SK-N-DZ (cell line): ENCODE results near the gene STEAP3.

Experiments
- DNase-seq: peaks from one replicate; pipeline ENCODE4 v3.0.0-alpha.2; 2015; ENCODE audit warnings: low spot score

The STEAP3 gene

DNA sequence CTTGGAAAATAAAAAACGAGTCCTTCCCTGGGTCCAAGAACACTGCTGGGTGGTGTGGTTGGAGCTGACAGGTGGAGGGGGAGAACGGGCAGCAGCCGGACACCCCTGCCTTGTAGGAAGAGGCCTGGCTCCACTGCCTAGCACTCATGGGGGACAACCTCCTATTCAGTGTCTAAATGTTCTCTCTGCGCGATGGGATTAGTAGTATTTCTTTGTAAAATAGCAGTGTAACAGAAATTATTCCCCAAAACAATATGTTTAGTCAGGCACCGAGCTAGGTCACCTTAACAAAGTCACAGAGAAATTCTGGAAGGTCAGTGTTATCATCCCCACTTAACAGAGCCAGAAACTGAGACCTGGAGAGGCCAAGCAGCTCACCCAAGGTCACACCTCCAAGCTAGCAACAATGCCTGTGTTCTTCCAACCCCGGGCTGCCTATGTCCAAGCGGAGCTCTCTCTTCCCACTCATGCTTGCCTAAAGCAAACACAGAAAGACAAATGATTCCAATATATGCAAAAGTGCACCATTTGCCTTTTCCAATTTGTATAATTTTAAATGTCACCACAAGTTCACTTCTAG is 68.0 kb downstream of the STEAP3 start:
- no peak for DNase-seq

DNA sequence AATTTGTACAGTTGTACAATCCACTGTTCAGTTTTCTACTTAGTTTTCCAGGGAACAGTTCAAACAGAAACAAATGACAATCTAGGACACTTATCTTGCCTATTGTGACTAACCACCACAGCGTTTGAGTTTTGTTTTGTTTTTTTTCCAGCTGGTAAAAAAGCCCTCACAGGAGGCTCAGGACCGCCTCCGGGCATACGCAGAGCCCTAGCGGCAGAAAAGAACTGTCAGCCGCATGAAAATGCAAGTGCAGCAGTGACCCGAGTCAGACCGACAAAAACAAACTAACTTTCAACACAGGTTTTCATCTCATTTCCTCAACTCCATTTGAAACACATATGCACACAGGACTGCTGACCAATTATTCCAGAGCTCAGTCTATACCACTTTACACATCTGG is 68.6 kb downstream of the STEAP3 start:
- DNase-seq, result no peak

DNA sequence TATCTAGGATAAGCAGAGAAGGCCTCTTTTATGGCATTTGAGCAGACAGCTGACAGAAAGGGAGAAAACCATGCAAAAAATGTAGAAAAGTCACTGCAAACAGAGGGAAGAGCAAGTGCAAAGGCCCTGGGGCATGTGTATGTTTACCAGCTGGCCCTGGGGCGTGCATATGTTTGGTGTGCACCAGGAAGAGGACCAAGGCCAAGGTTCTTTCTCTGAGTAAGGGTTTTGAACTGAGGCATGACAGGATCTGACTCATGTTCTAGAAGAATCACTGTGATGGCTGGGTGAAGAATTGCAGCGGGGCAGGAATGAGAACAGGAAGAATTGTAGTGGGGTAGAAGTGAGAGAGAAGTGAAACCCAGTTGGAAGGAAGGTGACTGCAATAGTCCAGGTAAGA is 69.6 kb downstream of the STEAP3 start:
- no peak for DNase-seq

DNA sequence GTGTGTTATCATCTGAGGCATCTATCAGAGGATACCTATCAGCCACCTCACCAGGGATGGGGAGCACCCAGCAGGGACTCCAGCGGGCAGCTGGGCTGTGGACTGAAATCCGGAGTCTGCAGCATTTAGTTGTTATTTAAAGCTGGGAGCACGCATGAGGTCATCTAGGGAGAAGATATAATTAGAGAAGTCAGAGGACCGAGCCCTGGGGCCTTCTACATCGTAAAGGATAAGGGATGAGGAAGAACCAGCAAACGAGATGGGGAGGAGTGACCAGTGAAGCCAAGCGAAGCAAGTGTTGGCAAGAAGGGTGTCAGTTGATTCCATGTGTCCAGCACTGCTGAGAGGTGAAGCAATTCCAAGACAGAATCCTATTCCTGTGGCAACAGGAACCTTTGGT is 70.3 kb downstream of the STEAP3 start:
- no peak for DNase-seq

DNA sequence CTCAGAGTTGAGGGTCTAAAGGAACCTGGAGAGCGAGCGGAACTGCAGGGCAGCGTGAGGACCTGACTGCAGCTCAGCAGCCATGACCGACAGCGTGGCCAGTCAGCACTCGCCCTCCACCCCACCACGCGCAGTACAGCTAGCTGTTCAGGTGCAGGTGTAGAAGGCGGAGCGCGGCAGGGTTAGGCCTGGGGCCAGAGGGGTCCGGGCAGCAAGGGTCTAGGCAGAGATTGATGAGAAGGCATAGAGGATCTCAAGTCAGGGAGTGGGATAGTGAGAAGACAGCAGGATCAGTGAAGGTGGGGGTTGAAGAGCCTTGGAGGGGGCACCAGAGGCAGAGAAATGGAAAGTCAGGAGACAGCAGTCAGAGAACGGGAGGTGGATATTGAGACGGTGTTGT is 71.0 kb downstream of the STEAP3 start:
- no peak for DNase-seq

DNA sequence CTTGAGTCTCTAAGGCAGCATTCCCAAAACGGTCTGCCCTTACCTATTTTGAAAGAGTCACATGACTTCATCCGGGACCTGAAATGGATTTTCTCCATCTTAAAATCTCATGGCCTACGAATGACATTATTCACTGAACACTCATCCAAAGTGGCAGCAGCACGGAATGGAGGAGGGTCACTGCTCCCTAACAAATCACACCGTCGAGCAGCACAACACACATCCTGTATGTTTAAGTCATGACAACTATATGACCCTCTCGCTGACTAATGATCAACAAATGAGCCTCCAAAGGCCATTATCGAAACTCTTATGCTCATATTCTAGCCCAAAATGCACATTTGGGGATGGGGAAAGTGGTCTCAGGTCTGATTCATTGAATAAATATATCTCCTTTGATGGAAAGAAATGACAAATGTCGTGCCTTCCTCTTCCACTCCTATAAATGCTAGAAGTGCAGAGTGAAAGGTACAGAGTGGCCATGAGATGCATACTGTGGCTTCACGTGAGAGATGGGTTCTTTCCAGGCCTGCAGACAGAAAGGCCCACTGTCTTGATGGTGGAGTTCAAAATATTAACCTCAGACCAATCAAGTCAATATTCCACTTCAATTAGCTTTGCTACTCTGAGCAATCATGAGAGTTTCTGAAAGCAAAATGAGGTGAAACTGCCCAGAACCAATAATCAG is 72.2 kb downstream of the STEAP3 start:
- no peak for DNase-seq

DNA sequence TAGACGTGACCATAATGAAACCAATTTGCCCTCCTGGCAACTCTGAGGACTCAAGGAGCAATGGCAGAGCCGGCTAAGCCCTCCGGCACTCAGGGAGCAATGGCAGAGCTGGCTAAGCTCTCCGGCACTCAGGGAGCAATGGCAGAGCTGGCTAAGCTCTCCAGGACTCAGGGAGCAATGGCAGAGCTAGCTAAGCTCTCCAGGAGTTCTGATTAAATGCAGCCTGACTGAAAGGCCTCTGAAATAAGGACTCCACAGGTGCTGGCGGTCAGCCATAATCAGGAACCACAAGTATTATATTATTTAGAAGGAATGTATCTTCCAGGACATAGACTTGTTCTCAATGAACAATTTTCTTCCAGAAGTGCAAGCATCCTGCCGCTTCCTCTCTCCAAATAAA is 77.8 kb downstream of the STEAP3 start:
- no peak for DNase-seq

DNA sequence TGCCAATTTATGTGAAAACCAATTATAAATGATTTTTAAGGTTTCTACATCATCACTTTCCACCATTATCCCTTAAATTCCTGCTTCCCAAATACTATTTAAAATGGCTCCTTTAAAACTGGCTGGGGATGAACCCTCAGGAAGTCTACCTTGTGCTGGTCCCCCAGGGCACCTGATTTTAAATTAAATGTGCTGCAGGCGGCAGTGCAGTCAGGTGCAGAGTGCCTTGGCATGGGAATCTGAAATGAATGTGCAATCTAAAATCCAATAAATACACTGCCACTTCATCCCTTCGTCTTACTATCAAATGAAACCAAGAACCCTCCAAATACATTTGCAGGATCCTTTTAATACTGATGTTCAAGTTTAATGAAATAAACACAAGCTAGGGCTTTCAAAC is 81.2 kb downstream of the STEAP3 start:
- DNase-seq, result no peak

DNA sequence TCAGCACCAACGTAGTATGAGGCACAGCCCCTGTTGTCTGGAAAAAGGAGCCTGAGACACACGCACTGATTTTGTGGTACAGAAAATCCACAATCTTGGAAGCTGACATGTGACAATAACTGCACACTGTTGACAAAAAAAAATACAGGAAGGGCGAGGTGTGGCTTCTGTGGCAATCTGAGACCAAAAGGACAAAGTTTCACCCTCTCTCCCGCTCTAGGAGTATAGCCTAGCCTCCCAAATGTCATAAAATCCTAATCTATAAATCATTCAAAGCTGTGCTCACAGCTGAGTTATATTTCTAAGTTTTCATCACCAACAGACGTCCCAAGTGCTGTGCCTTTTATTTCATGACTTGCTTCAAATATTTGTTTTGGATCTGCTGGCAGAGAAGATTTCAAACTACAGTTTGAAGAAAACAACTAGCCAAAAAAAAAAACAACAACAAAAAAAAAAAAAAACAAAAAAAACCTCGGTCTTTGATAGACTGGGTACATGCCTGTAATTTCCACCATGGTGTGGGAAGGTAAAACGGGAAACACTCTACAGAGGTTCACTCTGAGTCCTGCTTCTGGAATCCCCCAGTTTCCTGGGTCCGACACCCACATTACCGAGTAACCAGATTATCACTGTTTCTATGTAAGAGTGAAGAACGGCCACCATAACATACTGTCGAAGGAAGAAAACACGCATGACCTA is 82.0 kb downstream of the STEAP3 start:
- DNase-seq, result no peak

DNA sequence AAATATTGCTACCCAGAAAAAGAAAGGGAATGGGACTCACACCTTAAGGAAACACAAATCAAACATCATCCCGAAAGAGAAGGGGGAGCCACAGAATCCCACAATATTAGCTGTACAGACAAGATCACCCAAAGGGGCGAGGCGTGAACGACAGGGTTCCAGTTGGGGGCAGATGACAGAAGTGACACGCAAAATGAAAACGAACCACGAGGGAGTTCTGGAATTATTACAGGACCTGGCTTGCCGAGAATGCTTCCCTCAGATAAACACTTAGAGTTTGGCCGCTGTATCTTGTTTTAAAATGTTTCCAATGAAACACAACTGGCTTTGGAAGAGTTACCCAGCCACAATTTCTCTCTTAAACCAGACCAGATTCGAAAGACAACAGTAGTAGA is 82.6 kb downstream of the STEAP3 start:
- no peak for DNase-seq

DNA sequence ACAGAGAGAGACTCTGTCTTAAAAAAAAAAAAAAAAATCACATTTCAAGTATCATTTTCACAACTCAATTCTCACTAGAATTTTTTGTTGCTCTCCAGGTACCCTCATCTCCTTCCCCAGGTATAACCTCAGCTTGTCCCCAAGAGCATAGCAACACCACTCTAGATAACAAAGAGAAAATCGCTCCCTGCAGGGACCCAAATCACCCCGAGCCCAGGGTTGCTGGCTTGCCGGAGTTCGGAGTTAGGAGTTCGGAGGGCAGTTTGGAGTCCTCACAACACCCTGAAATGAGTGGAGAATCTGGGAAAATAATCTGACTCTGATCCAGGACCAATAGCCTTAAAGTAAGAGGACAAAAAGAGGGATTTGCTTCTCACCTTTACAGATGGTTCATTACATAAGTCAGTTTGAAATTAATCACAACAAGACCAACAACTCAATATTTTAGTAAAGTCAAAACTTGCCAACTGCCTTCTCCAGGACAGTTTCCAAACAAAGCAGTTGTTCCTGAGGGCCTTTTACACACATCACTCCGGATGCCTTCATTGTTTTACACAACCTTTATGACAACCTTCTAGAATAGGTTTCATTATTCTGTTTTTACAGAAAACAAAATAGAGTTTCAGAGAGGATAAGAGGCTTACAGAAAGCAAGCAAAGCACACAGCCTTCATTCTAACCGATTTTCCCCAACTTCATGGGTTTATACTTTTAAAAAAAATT is 83.9 kb downstream of the STEAP3 start:
- no peak for DNase-seq

DNA sequence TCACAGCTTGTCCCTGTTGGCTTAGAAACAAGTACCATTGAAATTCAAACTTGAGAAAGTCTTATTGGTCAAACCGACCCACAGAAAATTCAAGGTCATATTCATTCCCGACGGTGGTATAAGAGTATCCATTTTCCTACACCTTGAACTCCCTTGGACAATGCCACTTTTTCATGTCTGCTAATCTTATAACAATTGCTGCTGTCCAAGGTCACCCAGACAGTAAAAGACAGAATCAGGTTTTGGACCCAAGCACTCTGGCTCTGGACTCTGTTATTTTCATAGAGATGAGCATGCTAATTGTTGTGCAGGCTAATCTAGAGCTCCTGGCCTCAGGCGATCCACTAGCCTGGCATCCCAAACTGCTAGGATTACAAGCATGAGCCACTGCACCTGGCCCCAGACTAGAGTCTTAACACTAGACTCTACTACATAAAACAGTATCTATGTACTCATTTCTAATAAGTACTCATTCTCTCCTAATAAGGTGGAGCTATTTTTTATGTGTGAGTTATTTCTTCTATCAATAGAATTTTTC is 85.2 kb downstream of the STEAP3 start:
- no peak for DNase-seq

DNA sequence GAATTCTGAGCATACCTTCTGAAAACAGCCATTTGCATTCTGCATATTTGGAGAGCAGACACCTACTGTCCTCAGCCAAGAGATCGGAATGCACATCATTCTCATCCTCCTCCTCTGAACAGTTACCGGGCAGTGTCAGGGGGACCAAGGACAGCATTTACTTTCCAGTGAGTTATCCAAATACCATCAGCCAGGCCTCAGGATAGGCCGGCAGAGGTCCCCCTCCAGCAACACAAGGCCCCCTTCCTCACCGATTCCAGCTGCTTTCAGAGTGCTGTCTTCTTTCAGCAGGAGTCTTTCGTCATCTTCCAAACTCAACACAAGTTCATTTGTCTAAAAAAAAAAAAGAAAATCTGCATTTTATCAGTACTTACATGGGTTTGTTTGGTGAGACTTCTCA is 87.7 kb downstream of the STEAP3 start:
- DNase-seq, result no peak

DNA sequence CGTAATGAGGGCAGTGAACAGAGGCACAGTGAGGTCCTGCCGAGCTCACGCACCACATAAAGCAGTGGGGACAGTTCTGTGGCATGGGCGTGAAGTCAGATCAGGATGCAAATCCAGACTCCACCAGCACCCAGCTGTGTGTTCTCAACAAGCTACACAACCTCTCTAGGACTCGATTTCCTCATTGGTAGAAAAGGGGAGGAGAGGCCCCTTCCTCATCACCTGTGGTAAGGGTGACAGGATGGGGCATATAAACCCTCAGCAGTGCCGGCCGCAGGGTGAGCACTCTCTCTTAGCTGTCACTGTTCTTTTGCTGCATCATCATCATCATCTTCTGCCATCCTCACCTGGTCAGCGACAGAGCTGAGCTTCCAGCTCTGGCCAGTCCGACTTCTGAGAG is 88.2 kb downstream of the STEAP3 start:
- DNase-seq, result no peak
